Pancreas (tissue), 10 donors: ENCODE results near the gene HOXB4. TPM values are rescaled to one million over a fixed set of nuclear protein-coding genes. Genes with fewer than 3 reads are reported as not detected.

ENCODE experiments used
- ATAC-seq, 4 donors: fragments of 200-7000 bp; cut with Tn5 transposase; one replicate each; pipeline versions ENCODE4 v1.8.0 to v1.9.1; 2020; ENCODE audit warnings: mild to moderate bottlenecking in 4 of 4, moderate library complexity in 4 of 4
- DNase-seq, 6 donors: peaks; one replicate each; pipeline ENCODE4 v3.0.0-alpha.2; 2020
- FAIRE-seq: peaks from 2 replicates; lab custom pipeline; 2012; peaks lifted over from hg19 to GRCh38; lab: Jason Lieb, UNC
- H3K27ac ChIP-seq, 4 donors: fragments of 200-600 bp; sonication (generic); 1 replicate in 3 of 4; 2 replicates in 1 of 4; pipeline versions ENCODE4 v1.5.0 to v1.8.0; 2020
- H3K27me3 ChIP-seq, 4 donors: fragments of 200-600 bp; one replicate each; pipeline ENCODE4 v1.8.0; 2021
- H3K36me3 ChIP-seq, 3 donors: fragments of 200-600 bp; sonication (generic) in 1 of 3; one replicate each; pipeline versions ENCODE4 v1.5.0 to v1.8.0; 2020 to 2021
- H3K4me1 ChIP-seq, 3 donors: fragments of 200-600 bp; one replicate each; pipeline ENCODE4 v1.8.0; 2021
- H3K4me3 ChIP-seq, 4 donors: fragments of 200-600 bp; sonication (generic) in 2 of 4; one replicate each; pipeline versions ENCODE4 v1.5.0 to v1.8.0; 2020 to 2021
- H3K9me3 ChIP-seq, 4 donors: fragments of 200-600 bp; one replicate each; pipeline ENCODE4 v1.8.0; 2021
- WGBS, 2 donors: extraction: QIAGEN DNeasy Blood & Tissue Kit; methylation state at CpG; one replicate each; pipeline ENCODE4 v1.1.7; 2013; 5-methylcytosine and 5-hydroxymethylcytosine counted together
- intact Hi-C, 3 donors: fragments of 100-400 bp; cut with DNase I; formaldehyde crosslinking; loops; one replicate each; pipeline versions ENCODE4 v1.11.1 to v1.14.2; 2022
- polyA plus RNA-seq, 2 donors: library from polyadenylated mRNA; stranded (reverse); fragments of 200-250 nt; gene quantifications; one replicate each; pipeline ENCODE4 v1.2.3, GENCODE V29; 2013
- total RNA-seq, 6 donors: library from RNA; stranded (reverse); fragmentation: NEBNext Ultra II Directional in 4 of 6; extraction: Animal tissue kit (Norgen Biotek cat#: 25700) in 4 of 6; gene quantifications; one replicate each; pipeline versions ENCODE4 v1.2.1 to v1.2.4, GENCODE V29; 2021 to 2023
- TF ChIP-seq, protein P1 (sequence below), 4 donors: fragments of 200-600 bp; sonication (generic) in 3 of 4; IDR thresholded peaks; one replicate each; pipeline versions ENCODE4 v1.5.0 to v1.8.0; 2021; ENCODE audit warnings: antibody characterized with exemption in 4 of 4
- donor health status: healthy with polysubstance abuse.
- donor health status: DM: no; HTN: no; CAD: no; lungs with moderate emphysema.
- donor health status: DM: no; HTN: no; CAD: no.
- donor health status: control.
- donor health status: control.
- donor health status: Bipolar disorder and iron deficiency.
- donor health status: DM: yes; HTN: yes; CAD: no.
- donor health status: DM: no; HTN: no; CAD: no.
- donor health status: DM: no; HTN: no; CAD: no.
- donor health status: DM: yes; HTN: yes; CAD: no.

Gene HOXB4
- total and polyA plus RNA-seq, 8 donors = 0.22 to 2.5 (median 0.78) TPM

GRCh38 chr17:48618256-48618896, 40.2 kb upstream of the HOXB4 start:
- peaks cover 9 to 71% (median 24%) of the 10 kb centered on the region in 4 donors for H3K27me3 ChIP-seq

DNA sequence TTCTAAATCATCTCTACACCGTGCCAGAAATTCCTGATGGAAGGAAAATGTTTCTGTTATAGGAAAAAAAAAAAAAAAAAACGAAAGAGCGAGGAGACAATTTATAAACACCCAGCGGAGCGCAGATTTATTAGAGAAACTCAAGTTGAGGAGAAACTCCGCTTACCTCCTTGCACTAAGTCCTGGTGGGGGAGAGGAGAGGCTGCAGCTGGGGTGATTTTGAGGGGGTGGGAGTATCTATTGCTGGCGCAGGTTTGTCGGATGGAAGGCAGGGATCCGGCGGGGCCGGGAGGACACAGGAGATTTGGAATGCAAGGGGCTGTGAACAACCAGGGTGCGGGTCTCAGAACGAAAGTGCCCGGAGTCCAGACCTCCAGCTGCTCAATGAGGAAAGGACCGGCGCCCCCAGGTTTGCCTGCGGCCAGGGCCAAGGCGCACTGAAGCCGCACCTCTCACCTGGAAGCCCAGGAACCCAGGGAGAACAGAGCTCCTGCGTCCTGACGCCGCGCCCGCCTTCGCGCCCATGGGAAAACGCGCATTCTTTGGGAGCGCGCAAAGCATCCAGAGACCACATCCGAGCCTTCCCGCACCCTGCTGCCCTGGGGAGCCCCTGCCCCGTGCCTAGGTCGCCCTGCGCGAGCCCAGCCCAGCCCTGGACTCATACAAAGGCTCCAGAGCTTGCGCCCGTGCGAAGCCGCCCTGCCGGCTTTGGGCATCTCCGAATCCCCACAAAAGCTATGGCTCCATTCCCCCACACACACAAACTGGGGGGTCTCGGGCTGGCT, 39.5 kb upstream of the HOXB4 start:
- no peaks in the 10 kb centered on the region for H3K36me3 ChIP-seq

More at GRCh38 chr17:48618256-48618896, 40.2 kb upstream of the HOXB4 start:
- Histone ChIP-seq H3K36me3 (no peaks in the 10 kb centered on the region), H3K4me3 (no peak overlapping the region), H3K4me1 (no peaks in the 10 kb centered on the region), H3K9me3 (no peaks in the 10 kb centered on the region), H3K27ac (no peak overlapping the region)
- 3% methylated on average over 25 of the region's 25 CpGs for WGBS, 2 donors
- peak; percentile 94 to 99 (median 97) for ATAC-seq
- intact Hi-C loops = loop anchor here in 1 of 3 donors (10.0 kb wide), 1 partner anchor 474 kb away; no protein-coding TSS in a partner anchor
- TF ChIP-seq, protein P1, sequence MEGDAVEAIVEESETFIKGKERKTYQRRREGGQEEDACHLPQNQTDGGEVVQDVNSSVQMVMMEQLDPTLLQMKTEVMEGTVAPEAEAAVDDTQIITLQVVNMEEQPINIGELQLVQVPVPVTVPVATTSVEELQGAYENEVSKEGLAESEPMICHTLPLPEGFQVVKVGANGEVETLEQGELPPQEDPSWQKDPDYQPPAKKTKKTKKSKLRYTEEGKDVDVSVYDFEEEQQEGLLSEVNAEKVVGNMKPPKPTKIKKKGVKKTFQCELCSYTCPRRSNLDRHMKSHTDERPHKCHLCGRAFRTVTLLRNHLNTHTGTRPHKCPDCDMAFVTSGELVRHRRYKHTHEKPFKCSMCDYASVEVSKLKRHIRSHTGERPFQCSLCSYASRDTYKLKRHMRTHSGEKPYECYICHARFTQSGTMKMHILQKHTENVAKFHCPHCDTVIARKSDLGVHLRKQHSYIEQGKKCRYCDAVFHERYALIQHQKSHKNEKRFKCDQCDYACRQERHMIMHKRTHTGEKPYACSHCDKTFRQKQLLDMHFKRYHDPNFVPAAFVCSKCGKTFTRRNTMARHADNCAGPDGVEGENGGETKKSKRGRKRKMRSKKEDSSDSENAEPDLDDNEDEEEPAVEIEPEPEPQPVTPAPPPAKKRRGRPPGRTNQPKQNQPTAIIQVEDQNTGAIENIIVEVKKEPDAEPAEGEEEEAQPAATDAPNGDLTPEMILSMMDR (IDR thresholded peaks at IDR 0.05) = peak; percentile 92 to 97 (median 97)
- DNase-seq = peak; percentile 75 to 98 (median 92)
- FAIRE-seq = peak; percentile 74

GRCh38 chr17:48616717-48617470, 38.7 kb upstream of the HOXB4 start:
- TF ChIP-seq, protein P1 (IDR thresholded peaks at IDR 0.05) = no peak
- Histone ChIP-seq H3K27ac (no peak overlapping the region), H3K4me1 (no peaks in the 10 kb centered on the region), H3K4me3 (no peak overlapping the region), H3K36me3 (no peaks in the 10 kb centered on the region), H3K27me3 (peaks cover 9 to 69% (median 22%) of the 10 kb centered on the region in 4 donors), H3K9me3 (no peaks in the 10 kb centered on the region)
- intact Hi-C loops = loop anchor here in 1 of 3 donors (10.0 kb wide), 1 partner anchor 472 kb away; no protein-coding TSS in a partner anchor
- ATAC-seq = no peak
- 11 to 14% methylated on average over 15 of the region's 15 CpGs for WGBS, 2 donors
- no peak for FAIRE-seq
- DNase-seq = no peak

More for the DNA sequence above, 39.5 kb upstream of the HOXB4 start:
- intact Hi-C loops = loop anchor here in 1 of 3 donors (10.0 kb wide), 1 partner anchor 473 kb away; no protein-coding TSS in a partner anchor
- H3K27me3 ChIP-seq = peaks cover 9 to 73% (median 23%) of the 10 kb centered on the region in 4 donors
- no peaks in the 10 kb centered on the region for H3K4me1 ChIP-seq
- no peak for FAIRE-seq
- no peak overlapping the region for H3K4me3 ChIP-seq
- H3K9me3 ChIP-seq = no peaks in the 10 kb centered on the region
- no peak overlapping the region for H3K27ac ChIP-seq
- WGBS, 2 donors = 8 to 9% methylated on average over 33 to 43 of the region's 43 CpGs
- TF ChIP-seq, protein P1 (IDR thresholded peaks at IDR 0.05) = no peak
- DNase-seq = no peak
- ATAC-seq = no peak

DNA sequence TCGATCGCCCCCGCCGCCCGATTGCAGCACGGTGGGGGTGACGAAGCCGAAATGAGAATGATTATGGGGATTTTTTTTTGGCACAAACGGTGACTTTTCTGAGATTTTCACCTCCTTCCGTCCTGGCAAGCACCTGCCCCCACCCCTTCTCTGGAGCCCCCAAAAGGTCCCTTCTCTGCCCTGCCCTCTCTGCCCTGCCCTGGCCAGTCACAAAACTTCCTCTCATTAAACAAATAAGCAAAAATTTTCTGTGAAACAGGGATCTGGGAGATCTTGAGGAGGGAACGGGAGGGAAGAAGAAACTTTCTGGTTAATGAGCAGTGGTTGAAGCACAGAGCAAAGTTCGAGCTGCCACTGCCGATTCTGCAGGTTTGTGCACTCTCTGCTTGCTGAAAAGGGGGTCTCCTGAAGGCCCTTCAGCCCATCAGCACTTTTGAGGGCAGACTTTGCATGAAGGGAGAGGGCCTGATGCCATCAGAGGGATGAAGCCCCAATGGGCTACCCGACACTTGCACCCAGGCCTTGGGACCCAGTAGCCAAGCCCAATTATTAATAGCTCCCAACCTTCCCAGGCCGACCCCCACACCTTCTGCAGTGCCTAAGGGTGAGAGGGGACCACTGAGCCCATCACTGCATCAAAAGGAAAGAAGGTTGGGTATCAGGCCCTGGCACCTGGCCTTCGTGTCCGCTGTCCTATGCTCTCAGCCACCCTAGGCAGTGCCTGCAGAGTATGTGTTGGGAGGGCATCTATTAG, 38.0 kb upstream of the HOXB4 start:
- WGBS, 2 donors = 18 to 20% methylated on average over 17 of the region's 17 CpGs
- Histone ChIP-seq H3K9me3 (no peaks in the 10 kb centered on the region), H3K27me3 (peaks cover 9 to 67% (median 21%) of the 10 kb centered on the region in 4 donors), H3K4me3 (no peak overlapping the region), H3K4me1 (no peaks in the 10 kb centered on the region), H3K36me3 (no peaks in the 10 kb centered on the region), H3K27ac (no peak overlapping the region)
- TF ChIP-seq, protein P1 (IDR thresholded peaks at IDR 0.05) = no peak
- no peak for FAIRE-seq
- DNase-seq = no peak
- no peak for ATAC-seq
- intact Hi-C loops = loop anchor here in 1 of 3 donors (10.0 kb wide), 1 partner anchor 471 kb away; no protein-coding TSS in a partner anchor
